Effector memory CD8-positive, alpha-beta T cell (primary cell): ENCODE measurements around the gene C9orf72.

Source experiments
- ATAC-seq: fragments of 150-1000 bp; cut with Tn5 transposase; replicated peaks from 2 replicates; pipeline ENCODE4 v1.10.0; 2021; ENCODE audit warnings: mild to moderate bottlenecking, moderate library complexity
- DNase-seq, 3 experiments: peaks; one replicate each; pipeline ENCODE4 v3.0.0; 2021
- H3K27ac Mint-ChIP-seq, 2 donors: one replicate each; pipeline ENCODE4 v1.8.0; 2022; ENCODE audit warnings: mild to moderate bottlenecking in 2 of 2, mixed read lengths in 2 of 2, moderate library complexity in 2 of 2
- H3K27me3 Mint-ChIP-seq, 2 donors: one replicate each; pipeline ENCODE4 v1.8.0; 2022; ENCODE audit warnings: mixed read lengths in 2 of 2
- H3K36me3 Mint-ChIP-seq: one replicate; pipeline ENCODE4 v1.8.0; 2022; ENCODE audit warnings: mild to moderate bottlenecking, moderate library complexity, mixed read lengths; ENCODE audit not compliant: insufficient read depth
- H3K4me1 Mint-ChIP-seq, 2 donors: one replicate each; pipeline ENCODE4 v1.8.0; 2022; ENCODE audit warnings: low read depth in 2 of 2, mixed read lengths in 2 of 2
- H3K4me3 Mint-ChIP-seq, 2 donors: one replicate each; pipeline ENCODE4 v1.8.0; 2022; ENCODE audit warnings: mild to moderate bottlenecking in 2 of 2, mixed read lengths in 2 of 2, moderate library complexity in 2 of 2
- H3K9me3 Mint-ChIP-seq, 2 donors: one replicate each; pipeline ENCODE4 v1.8.0; 2022; ENCODE audit warnings: mixed read lengths in 2 of 2

Gene C9orf72

DNA sequence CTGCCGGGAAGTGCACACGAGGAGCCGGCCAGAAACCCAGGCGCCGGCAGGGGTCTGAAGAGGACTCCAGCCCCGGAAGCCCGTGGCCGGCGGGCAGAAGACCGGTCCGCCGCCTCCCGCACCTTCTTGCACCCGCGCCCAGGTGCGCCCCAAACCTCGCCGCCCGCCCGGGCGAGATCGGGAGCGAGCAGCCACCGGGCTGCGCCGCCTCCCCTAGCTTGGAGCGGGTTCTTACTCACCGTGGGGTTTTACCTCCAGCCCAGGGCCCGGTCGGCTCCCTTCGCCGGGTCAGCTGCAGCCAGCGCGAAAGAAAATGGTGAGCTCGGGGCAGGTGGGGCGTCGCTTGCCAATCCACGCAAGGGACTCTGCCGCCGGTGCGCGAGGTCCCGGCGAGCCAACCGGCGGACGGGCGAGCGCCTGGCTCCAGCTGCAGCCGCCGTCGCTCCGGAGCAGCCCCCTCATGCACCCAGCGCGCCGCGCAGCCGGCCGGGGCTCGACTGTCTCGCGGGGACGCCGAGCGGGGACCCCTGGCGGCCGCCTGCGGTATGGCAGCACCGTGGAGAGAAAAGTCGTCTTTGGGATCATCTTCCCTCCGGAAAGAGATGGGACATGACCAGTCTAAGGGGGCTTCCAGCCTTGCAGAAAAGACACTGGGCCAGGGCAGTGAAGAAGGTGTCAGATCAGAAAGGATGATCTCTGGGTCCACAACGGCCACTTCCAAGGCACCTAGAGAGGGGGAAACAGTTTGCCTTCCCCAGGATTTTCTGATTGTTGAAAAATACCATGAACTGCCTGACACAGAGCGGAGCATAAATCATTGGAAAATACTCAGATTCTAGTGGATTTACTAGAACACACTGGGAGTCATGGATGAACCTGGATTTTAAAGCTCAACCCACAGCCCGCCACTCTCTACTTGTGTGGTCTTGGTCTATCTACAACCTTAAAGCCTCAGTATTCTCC is 43.7 kb downstream of the C9orf72 start, which contains the start of gene MOB3B:
Gene MOB3B, minus strand, starts transcription at position 499 of the 963 bp plus-strand sequence. CDS start 74,264 bp downstream, outside the sequence.
- peaks cover 8 to 10% of the 10 kb centered on the region in 2 donors for H3K4me1 Mint-ChIP-seq
- H3K9me3 Mint-ChIP-seq, result no peaks in the 10 kb centered on the region
- H3K27me3 Mint-ChIP-seq, result peaks cover 5 to 9% of the 10 kb centered on the region in 2 donors
- no peaks in the 10 kb centered on the region for H3K36me3 Mint-ChIP-seq
- peak; percentile 83 for ATAC-seq
- DNase-seq, result peak; percentile 71 to 74 (median 71)
- H3K4me3 Mint-ChIP-seq, result peak within 1 kb of the TSS; percentile 86 to 89
- peak within 1 kb of the TSS; percentile 66 to 88 for H3K27ac Mint-ChIP-seq

DNA sequence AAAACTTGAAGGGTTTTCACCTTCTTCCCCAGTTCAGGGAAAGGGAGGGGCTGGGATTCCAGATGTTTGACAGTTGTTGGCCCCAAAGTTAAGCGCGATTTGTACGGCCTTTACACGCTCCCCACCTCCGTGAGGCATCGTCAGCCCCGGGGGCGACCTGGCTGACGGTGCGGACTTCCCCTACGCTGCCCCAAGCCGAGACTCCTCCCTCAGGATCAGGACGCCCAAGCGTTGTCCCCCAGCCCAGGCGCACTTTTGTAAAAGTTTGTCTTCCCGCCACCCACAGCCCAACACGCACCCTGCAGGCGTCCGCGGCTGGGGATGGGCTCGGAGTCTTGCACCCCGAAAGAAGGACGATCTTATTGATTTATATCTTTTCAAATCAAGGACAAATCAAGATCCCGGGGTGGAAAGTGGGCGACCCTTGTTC is 44.4 kb downstream of the C9orf72 start:
- ATAC-seq, result peak; percentile 69
- H3K27ac Mint-ChIP-seq, result peak overlapping the region; percentile 66 to 88

DNA sequence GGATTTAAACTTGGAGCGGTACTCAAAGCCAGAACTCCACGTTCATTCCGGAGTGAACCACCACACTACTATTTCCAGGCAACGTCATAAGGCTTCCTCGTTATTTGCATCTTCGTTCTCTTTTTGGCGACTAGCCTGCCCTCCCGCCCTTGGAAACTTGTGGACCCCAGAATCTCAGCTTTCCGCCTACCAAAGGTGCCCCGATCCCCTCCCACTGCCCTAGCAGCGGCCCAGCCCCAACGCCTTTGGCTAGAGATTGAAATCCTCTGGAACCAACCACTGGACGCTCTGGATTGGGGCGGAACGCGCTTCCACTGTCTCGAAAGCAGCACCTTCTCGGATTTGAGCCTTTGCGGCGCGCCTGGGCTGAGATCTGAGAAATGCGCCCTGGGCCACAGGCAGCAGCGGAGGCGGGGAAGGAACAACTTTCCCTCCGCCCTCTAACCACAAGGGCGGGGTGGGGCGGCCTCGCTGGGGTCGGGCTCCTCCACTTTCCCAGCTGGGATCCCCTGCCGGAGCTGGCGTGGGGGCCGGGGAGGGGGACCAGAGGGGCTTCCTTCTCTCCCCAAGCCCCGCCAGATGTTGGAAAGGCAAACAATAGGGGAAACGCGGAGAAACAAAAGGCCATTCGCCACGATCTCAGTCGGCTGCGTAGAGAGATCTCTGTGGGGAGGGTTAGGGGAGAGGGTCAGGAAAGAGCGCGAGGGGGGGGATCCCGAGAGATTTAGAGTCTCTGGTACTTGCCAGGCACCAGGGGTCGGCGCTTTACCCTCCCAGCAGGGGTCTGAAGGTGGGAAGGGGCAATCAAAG is 45.0 kb downstream of the C9orf72 start:
- peak; percentile 57 for ATAC-seq
- peak overlapping the region; percentile 66 to 88 for H3K27ac Mint-ChIP-seq
- H3K36me3 Mint-ChIP-seq, result no peaks in the 10 kb centered on the region
- no peaks in the 10 kb centered on the region for H3K9me3 Mint-ChIP-seq
- H3K4me1 Mint-ChIP-seq, result peaks cover 8 to 10% of the 10 kb centered on the region in 2 donors
- peak; percentile 31 to 37 (median 33) for DNase-seq
- H3K4me3 Mint-ChIP-seq, result peak overlapping the region; percentile 86 to 89
- peaks cover 5 to 9% of the 10 kb centered on the region in 2 donors for H3K27me3 Mint-ChIP-seq

More for the DNA sequence above, 44.4 kb downstream of the C9orf72 start:
- Mint-ChIP-seq H3K4me3 (peak overlapping the region; percentile 86 to 89), H3K27me3 (peaks cover 5 to 9% of the 10 kb centered on the region in 2 donors), H3K4me1 (peaks cover 8 to 10% of the 10 kb centered on the region in 2 donors), H3K36me3 (no peaks in the 10 kb centered on the region), H3K9me3 (no peaks in the 10 kb centered on the region)
- peak; percentile 19 to 26 (median 23) for DNase-seq

DNA sequence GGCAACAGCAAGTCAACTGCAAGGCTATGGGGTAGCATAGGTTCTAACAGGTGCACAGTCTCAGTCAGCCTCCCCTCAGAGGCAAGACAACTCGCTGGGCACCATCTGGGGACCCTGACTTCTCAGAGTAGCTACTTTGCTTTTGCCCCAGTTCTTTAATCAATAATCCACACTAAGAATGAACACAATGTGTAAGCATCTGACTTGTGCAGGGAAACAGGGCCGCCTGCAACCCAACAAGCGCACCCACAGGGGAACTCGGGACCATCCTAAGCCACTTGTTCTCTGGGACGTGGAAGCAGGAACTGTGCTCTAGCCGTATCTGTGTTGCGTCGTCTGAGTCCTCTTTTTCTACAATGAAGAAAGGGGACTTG is 45.6 kb downstream of the C9orf72 start:
- no peak for ATAC-seq
- Mint-ChIP-seq H3K4me1 (peaks cover 8 to 10% of the 10 kb centered on the region in 2 donors), H3K27ac (peak overlapping the region in 1 of 2 donors; percentile 88), H3K4me3 (peak overlapping the region; percentile 86 to 89), H3K27me3 (peaks cover 5 to 9% of the 10 kb centered on the region in 2 donors), H3K9me3 (no peaks in the 10 kb centered on the region), H3K36me3 (no peaks in the 10 kb centered on the region)
- DNase-seq, result no peak

DNA sequence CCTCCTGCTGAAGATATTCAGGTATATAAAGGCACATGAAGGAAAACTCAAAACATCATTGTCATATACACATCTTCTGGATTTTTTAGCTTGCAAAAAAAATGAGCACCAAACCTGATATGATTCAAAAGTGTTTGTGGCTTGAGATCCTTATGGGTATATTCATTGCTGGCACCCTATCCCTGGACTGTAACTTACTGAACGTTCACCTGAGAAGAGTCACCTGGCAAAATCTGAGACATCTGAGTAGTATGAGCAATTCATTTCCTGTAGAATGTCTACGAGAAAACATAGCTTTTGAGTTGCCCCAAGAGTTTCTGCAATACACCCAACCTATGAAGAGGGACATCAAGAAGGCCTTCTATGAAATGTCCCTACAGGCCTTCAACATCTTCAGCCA is 49.0 kb downstream of the C9orf72 start, which contains the start of gene IFNK:
Gene IFNK, plus strand, starts transcription at position 55 of the 400 bp plus-strand sequence. Its CDS starts 47 bp downstream, at position 102.
- peaks cover 5 to 9% of the 10 kb centered on the region in 2 donors for H3K27me3 Mint-ChIP-seq
- peaks cover 3% of the 10 kb centered on the region for H3K36me3 Mint-ChIP-seq
- H3K4me3 Mint-ChIP-seq, result no peak within 1 kb of the TSS
- no peaks in the 10 kb centered on the region for H3K9me3 Mint-ChIP-seq
- ATAC-seq, result no peak
- peak within 1 kb of the TSS in 1 of 2 donors; percentile 15 for H3K27ac Mint-ChIP-seq
- H3K4me1 Mint-ChIP-seq, result peaks cover 6 to 8% of the 10 kb centered on the region in 2 donors
- no peak for DNase-seq

DNA sequence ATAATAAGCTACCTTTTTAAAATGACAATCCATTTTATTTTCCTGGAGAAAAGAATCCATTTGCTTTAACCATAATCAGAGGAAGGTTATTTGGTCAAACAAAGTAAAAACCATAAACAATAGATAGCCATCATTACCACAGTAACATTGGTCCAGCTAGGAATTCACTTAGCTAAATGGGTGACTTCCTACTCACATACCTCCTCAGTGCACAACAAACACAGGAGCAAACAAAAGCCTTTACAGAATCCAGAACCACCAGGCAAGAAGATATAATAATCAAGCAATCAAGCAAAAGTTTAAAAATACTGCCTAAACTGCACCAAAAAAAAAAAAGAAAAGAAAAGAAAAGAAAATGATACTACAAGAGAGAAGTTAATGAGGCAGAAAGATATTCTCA is 50.1 kb downstream of the C9orf72 start:
- DNase-seq (no peak), ATAC-seq (no peak)
- Mint-ChIP-seq H3K4me3 (no peak overlapping the region), H3K36me3 (peaks cover 3% of the 10 kb centered on the region), H3K27ac (peak overlapping the region in 1 of 2 donors; percentile 15), H3K4me1 (peaks cover 2% of the 10 kb centered on the region in 2 donors), H3K9me3 (no peaks in the 10 kb centered on the region), H3K27me3 (peaks cover 3 to 5% of the 10 kb centered on the region in 2 donors)

DNA sequence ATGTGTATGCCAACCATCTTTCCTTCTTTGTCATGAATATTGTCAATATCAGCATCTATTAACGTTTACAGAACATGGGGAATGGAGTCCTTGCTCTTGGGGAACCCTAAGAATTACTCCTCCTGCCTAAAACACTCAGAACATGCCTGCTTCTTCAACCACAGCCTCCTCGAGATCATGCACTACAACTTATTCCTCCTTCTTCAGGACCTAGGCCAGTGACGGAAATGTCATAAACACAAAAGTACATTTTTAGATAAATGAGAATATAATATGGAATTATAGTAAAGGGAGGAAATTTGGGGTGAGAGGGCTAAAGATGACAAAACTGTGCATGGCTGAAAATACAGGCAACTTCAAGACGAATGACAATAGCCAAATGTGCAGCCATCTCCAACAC is 52.3 kb downstream of the C9orf72 start:
- no peaks in the 10 kb centered on the region for H3K27me3 Mint-ChIP-seq
- ATAC-seq (no peak), DNase-seq (no peak)
- H3K36me3 Mint-ChIP-seq, result peaks cover 3% of the 10 kb centered on the region
- no peak overlapping the region for H3K4me3 Mint-ChIP-seq
- H3K27ac Mint-ChIP-seq, result no peak overlapping the region
- H3K9me3 Mint-ChIP-seq, result no peaks in the 10 kb centered on the region
- H3K4me1 Mint-ChIP-seq, result no peaks in the 10 kb centered on the region

DNA sequence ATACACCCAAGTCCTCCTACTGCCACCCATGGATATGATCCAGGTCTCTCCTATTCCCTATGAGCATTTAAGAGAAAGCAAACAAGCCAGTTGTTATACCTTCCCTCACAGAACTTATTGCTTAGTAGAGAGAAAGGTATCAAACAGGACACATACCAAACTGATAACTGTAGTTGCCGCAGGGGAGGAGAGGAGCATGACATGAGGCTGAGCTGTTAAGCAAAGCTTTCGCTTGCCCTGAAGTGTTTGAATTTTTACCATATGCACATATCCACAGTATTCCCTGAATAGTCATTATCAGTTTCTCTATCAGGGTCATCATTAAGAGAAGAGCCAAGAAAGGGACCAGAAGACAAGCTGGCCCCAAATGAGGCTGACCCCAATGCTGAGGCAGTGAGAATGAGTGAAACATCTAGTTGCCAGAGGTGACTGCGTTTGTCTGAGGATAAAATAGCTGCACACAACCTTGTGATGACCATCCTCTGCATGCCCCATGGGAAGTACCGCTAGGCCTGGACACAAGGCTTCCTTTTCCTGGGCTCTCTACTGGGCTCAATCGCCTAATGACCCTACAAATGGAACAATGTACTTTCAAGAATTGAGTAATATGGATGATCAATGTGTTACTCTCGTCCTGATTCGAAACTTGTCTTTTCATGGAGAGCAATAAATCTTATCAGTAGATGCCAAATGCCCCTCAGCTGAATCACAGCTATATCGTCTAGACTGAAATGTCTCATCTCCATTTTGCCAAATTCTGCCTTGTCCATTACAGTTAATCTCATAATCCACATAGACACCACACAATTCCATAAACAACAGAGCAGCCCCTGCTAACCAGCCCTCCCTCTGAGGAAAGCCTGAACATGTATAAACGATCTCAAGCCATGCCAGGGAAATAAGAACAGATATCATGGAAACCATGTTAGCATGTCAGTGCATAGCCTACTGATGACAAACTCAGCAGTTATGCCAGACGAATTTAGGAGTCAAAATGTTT is 53.5 kb downstream of the C9orf72 start:
- no peaks in the 10 kb centered on the region for H3K9me3 Mint-ChIP-seq
- no peak overlapping the region for H3K27ac Mint-ChIP-seq
- no peaks in the 10 kb centered on the region for H3K27me3 Mint-ChIP-seq
- DNase-seq (no peak), ATAC-seq (no peak)
- H3K4me1 Mint-ChIP-seq, result no peaks in the 10 kb centered on the region
- no peak overlapping the region for H3K4me3 Mint-ChIP-seq
- peaks cover 3% of the 10 kb centered on the region for H3K36me3 Mint-ChIP-seq

DNA sequence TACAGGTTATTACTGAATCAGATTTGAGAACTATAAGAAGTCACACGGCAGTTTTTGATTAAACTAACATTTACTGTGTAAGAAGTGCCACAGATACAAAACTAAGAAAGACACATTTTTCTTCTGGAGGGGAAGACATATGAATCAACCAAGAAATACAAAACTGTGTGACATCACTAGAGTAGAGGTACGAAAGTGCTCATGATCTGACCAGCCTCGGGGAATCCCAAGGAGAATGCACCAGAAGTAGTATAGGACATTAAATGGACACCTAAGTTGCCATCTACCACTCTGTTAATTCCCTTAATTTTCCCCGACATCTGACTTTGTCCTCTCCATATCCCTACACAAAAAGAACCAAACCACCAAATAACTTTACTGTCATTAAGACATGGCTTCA is 54.5 kb downstream of the C9orf72 start:
- ATAC-seq, result no peak
- DNase-seq, result no peak
- Mint-ChIP-seq H3K9me3 (no peaks in the 10 kb centered on the region), H3K27ac (no peak overlapping the region), H3K27me3 (no peaks in the 10 kb centered on the region), H3K4me1 (no peaks in the 10 kb centered on the region), H3K4me3 (no peak overlapping the region), H3K36me3 (peaks cover 3% of the 10 kb centered on the region)

DNA sequence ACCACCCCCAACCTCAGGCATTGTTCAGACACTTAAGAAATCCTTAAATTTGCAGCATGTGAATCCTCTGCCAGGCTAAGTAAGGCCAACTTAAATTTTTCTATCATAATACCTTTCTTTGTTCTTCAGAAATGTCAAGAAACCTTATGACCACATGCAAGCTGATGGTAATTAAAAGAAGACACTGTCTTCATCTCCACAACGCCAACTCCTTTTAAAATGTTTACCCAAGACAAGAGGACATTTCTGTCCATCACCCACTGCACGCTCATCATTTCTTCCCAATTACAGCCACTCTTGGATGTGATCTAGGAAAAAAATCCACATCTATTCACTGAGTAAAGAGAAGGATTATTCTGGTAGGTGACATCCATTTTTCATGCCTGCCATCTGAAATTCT is 55.3 kb downstream of the C9orf72 start:
- no peak for DNase-seq
- H3K27me3 Mint-ChIP-seq, result no peaks in the 10 kb centered on the region

DNA sequence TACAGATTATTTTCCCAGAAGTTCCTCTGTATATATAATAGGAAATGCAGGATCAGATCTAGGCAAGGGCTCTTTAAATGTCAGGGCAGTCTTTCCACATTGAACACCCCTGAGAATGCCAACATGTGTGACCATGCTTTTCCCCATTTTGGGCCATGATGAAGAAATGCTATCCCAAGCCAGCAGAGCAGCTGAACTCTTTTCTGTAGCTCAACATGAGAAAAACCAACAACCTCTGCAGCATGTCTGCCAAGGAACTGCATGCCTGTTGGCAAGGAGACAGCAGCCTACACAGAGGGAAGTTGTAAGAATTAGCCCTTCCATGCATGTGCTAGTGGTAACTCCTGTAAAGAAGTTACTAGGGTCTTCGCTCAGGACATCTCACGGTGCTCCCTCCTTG is 58.7 kb downstream of the C9orf72 start:
- H3K27ac Mint-ChIP-seq, result no peak overlapping the region
- no peaks in the 10 kb centered on the region for H3K4me1 Mint-ChIP-seq
- no peak overlapping the region for H3K4me3 Mint-ChIP-seq
- no peaks in the 10 kb centered on the region for H3K9me3 Mint-ChIP-seq
- no peaks in the 10 kb centered on the region for H3K27me3 Mint-ChIP-seq
- DNase-seq, result no peak
- no peak for ATAC-seq
- no peaks in the 10 kb centered on the region for H3K36me3 Mint-ChIP-seq

More for the DNA sequence above, 55.3 kb downstream of the C9orf72 start:
- H3K4me1 Mint-ChIP-seq, result no peaks in the 10 kb centered on the region
- no peaks in the 10 kb centered on the region for H3K9me3 Mint-ChIP-seq
- H3K27ac Mint-ChIP-seq, result no peak overlapping the region
- H3K4me3 Mint-ChIP-seq, result no peak overlapping the region
- peaks cover 3% of the 10 kb centered on the region for H3K36me3 Mint-ChIP-seq
- no peak for ATAC-seq

DNA sequence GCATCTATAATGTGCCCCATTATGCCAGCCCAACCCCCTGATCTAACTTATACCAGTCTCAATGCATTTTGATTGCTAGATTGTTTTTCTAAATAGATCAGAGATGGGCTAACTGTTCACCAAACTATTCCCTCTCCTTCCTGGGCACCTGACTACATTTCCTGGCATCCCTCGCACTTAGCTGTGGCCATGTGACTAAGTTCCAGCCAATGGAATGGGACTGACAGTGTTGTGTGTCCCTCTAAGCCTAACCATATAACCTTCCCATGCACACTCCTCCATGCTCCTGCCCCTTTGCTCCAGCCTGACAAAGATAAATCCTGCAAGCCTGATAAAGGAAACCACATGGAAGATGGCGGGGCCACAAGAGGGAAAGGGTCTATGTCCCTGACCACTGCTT is 61.5 kb downstream of the C9orf72 start:
- DNase-seq (no peak), ATAC-seq (no peak)
- Mint-ChIP-seq H3K36me3 (no peaks in the 10 kb centered on the region), H3K27me3 (no peaks in the 10 kb centered on the region), H3K27ac (no peak overlapping the region), H3K9me3 (no peaks in the 10 kb centered on the region), H3K4me1 (no peaks in the 10 kb centered on the region), H3K4me3 (no peak overlapping the region)
